Suprapubic skin (tissue), 4 donors: ENCODE results near the gene P2RX7.

Experiments
- EP300 ChIP-seq: sonication (generic); formaldehyde crosslinking; IDR thresholded peaks from one replicate; pipeline ENCODE4 v1.6.1; 2017; ENCODE audit warnings: antibody characterized with exemption
- POLR2AphosphoS5 ChIP-seq, 3 donors: sonication (generic); formaldehyde crosslinking; IDR thresholded peaks; one replicate each; pipeline ENCODE4 v1.6.1; 2017; ENCODE audit warnings: antibody characterized with exemption in 3 of 3
- TF ChIP-seq, protein P1 (sequence below), 2 donors: fragments of 200-600 bp in 1 of 2; fragments of 450-650 bp in 1 of 2; sonication (generic) in 1 of 2; IDR thresholded peaks; one replicate each; pipeline ENCODE4 v1.5.1; 2016 to 2019; ENCODE audit warnings: antibody characterized with exemption in 2 of 2, mild to moderate bottlenecking in 1 of 2, moderate library complexity in 1 of 2

DNA sequence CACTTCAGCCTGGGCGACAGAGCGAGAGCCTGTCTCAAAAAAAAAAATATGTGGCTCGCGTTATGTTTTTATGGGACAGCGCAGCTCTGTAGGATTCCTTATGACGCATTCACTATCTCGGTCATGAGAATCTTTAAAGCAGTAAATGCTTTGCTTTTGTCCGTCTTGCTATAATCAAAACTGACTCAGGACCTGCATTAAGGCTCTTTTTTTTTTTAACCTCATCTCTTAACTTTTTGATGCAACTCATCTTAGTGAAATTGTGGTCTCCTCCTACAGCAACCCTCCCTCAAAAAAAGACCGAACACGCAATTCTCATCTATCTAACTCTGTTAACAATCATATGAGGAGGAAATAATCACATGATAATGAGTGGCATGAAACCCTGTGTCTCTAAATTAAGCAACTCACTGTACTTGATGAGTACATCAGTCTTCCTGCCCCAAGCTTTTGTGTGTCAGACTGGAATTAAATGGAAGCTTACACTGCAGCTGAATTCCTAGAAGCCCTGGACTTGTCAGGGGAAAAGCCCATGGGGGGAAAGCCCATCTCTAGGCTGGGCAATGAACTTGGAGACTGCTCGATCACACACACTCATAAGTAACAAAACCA lies 81.6 kb downstream of the P2RX7 start:
- TF ChIP-seq, protein P1, sequence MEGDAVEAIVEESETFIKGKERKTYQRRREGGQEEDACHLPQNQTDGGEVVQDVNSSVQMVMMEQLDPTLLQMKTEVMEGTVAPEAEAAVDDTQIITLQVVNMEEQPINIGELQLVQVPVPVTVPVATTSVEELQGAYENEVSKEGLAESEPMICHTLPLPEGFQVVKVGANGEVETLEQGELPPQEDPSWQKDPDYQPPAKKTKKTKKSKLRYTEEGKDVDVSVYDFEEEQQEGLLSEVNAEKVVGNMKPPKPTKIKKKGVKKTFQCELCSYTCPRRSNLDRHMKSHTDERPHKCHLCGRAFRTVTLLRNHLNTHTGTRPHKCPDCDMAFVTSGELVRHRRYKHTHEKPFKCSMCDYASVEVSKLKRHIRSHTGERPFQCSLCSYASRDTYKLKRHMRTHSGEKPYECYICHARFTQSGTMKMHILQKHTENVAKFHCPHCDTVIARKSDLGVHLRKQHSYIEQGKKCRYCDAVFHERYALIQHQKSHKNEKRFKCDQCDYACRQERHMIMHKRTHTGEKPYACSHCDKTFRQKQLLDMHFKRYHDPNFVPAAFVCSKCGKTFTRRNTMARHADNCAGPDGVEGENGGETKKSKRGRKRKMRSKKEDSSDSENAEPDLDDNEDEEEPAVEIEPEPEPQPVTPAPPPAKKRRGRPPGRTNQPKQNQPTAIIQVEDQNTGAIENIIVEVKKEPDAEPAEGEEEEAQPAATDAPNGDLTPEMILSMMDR (IDR thresholded peaks at IDR 0.05), result no peak
- TF ChIP-seq POLR2AphosphoS5 (IDR thresholded peaks at IDR 0.05), result no peak
- no peak for TF ChIP-seq EP300
